Head of caudate nucleus (tissue), 42 donors: ENCODE results near the gene MXRA7.
"Not testable (repeated sequence)": the region's sequence is repeated elsewhere in the genome, so short reads cannot be mapped to it uniquely, and the experiment has no call there.

Experiments
- DNase-seq, 42 donors: peaks; one replicate each; pipeline versions ENCODE4 v3.0.0 to v3.0.0-alpha.2; 2020 to 2021; ENCODE audit warnings: mixed read lengths in 7 of 42
- intact Hi-C: fragments of 100-400 bp; cut with DNase I; formaldehyde crosslinking; loops from one replicate; pipeline ENCODE4 v1.15.0; 2022

The MXRA7 gene

DNA sequence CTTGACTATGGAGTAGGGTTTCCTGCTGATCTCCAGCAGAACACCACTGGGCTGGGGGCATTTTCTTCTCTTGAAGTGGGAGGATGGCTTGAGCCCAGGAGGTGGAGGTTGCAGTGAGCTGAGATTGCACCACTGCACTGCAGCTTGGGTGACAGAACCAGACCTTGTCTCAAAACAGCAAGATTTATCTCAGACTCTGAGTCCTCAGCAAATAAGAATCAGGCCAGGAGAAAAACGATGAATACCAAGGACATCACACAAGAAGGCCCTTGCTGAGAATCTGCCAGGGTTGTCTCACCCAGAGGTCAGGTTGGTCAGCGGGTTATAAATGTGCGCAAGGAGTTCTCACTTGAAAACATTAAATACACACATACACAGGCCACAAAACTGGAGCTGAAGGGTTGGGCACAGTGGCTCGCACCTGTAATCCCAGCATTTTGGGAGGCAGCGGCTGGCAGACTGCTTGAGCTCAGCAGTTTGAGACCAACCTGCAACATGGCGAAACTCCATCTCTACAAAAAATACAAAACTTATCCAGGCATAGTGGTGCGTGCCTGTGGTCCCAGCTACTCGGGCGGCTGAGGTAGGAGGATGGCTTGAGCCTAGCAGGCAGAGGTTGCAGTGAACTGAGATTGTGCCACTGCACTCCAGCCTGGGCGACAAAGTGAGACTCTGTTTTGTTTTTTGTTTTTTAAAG, 7.7 kb downstream of the MXRA7 start:
- peak in 1 of 42 donors; percentile 33 for DNase-seq
- intact Hi-C loops = no loop called here

DNA sequence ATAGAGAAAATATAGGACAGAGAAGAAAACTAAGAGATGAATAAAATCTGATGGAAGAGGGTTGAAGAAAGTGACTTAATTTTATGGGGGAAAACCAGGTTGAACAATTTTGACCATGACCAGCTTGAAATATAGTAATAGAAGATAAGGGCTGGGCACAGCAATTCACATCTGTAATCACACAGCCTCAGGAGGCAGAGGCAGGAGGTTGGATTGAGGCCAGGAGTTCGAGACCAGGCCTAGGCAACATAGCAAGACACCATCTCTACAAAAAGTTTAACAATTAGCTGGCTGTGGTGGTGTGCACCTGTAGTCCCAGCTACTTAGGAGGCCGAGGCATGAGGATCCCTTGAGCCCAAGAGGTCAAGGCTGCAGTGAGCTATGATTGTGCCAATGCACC, 8.7 kb downstream of the MXRA7 start:
- no peak for DNase-seq
- intact Hi-C loops = no loop called here

DNA sequence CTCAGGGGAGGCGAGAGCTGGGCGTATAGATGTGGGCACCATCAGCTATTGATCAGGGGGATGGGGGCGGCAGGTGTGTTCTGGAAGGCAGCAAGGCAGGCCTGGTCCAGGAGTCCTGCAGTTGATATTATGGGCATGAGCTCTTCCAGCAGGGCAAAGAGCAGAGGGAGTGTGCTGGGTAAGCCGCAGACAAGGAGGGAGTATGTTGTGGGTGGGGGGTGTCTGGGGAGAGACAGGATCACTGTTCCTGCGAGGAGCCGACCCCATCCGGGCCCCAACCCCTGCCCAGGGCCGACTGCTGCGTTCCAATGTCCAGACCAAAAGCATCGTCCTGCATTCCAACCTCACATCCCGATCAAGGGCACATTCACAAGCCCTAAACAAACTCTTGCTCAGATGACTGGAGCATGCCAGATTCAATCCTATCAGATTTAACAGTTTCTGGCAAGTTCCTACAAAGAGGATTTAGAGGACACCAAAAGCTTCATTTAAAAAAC, 9.2 kb downstream of the MXRA7 start:
- intact Hi-C loops = no loop called here

DNA sequence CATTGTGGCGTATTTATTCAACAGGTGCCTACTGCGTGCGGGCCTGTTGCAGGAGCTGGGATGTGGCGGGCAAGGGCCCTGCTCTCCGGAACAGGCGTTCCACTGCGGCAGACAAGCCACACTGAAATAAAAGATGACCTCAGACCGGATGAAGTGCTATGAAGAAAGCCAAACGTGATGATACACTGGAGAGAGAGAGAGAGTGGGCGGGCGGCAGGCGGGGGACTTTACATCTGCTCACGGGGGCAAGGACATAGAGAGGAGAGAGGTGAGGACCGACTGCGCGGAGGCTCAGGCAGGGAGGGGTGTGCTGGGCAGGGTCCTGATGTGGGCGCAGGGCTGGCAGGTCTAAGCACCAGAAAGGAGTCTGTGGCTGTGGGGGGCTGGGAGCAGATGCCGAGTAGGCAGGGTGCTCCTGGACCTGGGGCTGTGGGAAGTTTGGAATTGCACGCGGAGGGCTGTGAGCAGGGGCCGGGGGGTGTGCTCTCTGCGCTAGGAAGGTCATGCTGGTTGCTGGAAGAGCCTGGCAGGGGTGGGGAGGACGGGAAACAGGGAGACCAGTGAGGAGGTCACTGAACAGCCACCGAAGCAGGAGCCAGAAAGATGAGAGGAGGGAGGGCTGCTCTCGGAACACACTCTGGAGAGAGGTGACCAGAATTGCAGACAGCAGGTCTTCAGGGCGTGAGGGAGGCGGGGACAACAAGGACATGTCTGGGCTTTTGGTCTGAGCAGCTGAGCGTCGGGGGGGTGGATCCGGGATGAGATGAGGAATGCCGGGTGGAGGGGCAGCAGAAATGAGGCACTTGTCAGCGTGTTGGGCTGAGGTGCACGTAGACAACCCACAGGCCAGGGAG, 9.9 kb downstream of the MXRA7 start:
- intact Hi-C loops = no loop called here
- DNase-seq = peak in 2 of 42 donors; percentile 30 to 35

More for the DNA sequence above, 9.2 kb downstream of the MXRA7 start:
- DNase-seq = no peak

DNA sequence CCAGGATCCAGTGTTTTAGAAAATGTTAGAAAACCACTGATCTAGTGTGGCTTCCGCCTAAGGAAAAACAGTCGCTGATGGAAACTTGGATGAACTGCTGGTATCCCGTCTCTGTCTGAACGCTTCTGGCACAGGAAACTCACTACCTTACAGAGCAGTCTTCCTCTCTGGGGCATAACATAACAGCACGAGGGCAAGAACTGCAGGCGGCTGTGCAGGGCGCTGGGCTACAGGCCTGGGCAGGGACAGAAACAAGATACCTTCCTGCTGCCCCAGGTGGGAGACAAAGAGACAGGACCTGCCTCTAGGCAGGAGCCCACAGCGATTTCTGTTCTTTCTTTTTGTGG, 10.5 kb downstream of the MXRA7 start:
- DNase-seq = no peak
- intact Hi-C loops = no loop called here

DNA sequence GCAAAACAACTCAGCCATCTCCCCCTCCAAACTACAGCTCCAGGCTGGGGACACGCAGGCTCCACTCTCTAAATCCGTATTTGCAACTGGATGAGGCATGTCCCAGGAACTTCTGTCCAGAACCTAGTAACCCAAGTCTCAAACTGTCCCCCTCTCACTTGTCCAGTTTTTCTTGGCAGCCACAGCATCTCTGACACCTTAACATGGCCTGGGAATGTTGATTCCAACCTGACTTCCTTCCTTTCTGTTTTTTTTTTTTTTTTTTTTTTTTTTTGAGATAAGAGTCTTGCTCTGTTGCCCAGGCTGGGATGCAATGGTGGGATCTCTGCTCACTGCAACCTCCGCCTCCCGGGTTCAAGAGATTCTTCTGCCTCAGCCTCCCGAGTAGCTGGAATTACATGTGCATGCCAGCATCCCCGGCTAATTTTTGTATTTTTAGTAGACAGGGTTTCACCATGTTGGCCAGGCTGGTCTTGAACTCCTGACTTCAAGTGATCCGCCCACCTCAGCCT, 12.2 kb downstream of the MXRA7 start:
- intact Hi-C loops, DNase-seq: not testable (repeated sequence)

DNA sequence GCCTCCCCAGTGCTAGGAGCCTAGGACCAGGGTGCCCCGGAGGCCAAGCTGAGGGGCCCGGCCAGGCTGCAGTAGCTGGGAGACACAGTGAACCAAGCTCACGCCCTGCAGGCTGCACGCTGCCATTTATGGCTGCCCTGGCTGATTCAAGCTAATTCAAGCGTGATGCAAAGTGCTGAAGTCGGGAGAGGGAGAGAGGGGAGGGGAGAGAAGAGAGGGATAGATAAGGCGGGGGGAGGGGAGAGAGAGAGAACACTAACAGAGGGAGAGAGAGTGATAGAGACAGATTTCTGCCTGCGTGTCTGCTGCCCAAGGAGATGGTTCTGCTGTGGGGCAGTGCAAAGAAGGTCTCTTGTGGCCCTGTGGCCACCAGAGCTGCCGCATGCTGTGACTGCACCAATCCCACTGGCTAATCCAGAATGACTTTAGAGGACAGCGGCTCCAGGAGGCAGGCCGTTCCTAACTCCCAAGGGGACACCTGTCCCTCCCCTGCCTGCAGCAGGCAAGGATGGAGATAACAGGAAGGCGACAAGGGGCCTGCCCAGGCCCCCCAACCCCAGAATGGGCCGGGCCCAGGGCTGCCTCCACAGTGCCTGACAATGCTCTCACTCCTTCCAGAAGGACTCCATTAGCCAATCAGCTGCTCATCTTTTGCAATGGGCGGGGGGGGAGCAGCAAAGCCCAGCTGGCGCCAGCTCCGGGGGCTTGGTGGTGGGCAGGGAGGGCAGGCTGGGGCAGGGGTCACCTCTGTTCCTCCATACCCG, 12.9 kb downstream of the MXRA7 start:
- intact Hi-C loops = no loop called here
- peak in 11 of 42 donors; percentile 23 to 67 (median 51) for DNase-seq

DNA sequence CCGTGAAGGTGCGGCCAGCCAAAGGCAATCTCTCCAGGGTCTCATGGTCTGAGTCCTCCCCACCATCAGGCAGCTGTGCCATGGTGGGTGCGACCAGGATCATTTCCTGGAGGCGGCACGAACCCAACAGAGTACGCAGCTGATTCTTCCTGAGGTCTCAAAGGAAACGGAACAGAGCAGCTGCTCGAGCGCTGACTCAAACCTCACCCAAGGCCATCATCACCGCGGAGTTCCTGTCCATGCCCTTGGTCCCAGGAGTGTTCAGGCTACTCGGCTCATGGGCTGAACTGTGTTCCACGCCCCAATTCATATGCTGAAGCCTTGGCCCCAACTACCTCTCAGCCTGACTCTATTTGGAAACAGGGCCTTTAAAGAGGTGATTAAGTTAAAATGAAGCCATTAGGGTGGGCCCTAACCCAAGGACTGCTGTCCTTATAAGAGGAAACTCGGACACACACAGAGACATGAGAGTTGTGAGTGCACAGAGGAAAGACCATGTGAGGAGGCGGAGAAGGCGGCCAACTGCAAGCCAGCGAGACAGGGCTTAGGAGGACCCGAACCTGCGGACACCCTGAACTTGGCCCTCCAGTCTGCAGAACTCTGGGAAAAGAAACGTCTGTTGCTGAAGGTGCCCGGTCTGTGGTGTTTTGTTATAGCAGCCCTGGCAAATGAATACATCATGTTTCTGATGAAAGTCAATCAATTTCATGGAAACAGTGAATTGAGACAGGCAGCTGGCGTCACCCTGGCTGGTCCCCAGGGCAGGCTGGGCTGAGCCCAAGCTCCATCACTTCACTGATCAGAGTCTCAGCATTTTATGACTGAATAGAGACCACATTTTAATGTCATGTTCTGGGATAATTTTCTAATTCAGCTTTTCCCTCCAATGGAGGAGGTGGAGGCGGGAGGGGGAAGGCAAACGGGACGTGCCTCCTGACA, 13.7 kb downstream of the MXRA7 start:
- no peak for DNase-seq
- intact Hi-C loops = no loop called here

DNA sequence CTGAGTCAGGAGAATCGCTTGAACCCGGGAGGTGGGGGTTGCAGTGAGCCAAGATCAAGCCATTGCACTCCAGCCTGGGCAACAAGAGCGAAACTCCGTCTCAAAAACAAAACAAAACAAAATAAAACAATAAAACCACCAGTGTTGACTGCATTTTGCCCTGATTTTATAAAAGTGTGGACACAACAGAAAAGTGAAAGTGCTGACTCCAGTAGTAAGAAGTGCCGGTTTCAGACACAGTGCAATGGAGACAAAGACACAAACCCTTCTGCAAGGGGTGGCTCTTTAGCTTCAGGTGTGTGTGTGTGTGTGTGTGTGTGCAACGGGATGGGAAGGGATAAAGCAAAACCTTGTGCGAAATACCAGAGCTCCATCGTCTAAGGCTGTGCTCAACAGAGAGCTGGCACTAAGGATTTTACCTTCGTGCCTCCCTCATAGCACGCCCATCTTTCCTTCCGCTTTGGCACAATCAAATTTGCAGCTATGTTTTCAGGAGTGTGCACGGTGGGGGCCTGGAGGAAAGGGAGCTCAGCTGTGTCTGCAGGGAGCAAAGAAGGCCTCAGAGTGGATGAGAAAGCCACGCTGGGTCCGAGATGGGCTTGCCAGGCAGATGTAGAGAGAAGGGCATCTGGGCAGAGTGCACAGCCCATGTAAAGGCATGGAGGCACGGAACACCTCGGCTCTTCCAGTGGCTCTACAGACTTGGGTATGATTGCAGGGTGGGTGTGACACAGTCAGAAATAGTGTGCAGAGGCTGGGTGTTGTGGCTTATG, 15.5 kb downstream of the MXRA7 start:
- DNase-seq = peak in 6 of 42 donors; percentile 46 to 70 (median 53)
- intact Hi-C loops = no loop called here

DNA sequence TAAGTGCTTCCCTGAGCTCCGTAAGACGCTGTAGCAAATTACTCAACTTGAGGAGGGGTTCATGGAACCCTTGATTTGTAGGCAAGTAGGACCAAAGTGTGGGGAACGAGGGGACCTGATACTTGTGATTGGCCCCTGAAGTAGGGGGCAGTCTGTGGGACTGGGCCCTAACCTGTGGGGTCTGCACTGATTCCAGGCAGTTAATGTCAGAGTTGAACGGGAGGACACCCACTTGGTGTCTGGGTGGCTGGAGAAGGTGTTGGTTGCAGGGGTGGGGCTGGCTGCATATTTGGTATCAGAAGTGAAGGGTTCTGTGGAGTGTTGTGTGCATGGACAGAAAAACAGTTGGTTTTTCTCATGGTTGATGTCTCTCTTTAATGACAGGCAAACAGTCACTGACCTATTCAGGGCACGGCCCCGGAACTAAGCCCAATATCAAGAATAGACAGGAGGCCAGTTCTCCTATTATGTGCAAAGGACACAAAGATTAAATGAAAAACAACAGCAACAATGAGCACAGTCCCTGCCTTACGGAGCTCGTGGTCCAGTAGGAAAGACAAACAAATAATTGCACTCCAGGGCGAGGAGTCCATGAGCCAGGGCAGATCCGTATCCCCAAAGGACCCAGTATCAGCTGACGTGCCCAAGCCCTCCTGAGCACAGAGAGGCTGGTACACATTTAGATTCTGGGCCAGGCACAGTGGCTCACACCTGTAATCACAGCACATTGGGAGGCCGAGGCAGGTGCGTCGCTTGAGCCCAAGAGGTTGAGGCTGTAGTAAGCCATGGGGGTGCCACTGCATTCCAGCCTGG, 19.2 kb downstream of the MXRA7 start:
- no peak for DNase-seq
- intact Hi-C loops = no loop called here

DNA sequence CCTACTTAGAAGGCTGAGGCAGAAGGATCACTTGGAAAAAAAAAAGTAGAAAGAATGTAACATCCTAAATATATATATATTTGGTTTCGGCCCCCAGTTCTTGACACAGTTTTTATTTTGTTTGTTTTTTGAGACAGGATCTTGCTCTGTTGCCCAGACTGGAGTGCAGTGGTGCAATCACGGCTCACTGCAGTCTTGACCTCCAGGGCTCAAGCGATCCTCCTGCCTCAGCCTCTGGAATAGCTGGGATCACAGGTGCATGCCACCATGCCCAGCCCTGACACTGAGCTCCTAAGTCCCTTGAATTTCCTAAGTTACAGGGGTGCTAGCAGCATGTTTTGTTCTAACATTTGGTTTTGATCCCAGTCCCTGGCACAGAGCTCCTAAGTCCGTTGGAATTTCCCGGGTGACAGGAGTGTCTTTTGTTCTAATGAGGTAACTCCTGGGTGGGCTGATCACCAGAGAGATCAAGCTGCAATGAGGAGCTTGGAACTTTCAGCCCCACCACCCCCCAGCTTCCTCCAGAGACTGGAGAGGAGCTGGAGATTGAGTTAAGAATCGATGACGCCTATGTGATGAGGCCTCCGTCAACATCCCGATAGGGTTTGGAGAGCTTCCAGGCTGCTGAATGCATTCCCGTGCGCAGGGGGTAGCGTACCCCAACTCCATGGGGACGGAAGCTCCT, 20.0 kb downstream of the MXRA7 start:
- DNase-seq = peak in 1 of 42 donors; percentile 50
- intact Hi-C loops = no loop called here

DNA sequence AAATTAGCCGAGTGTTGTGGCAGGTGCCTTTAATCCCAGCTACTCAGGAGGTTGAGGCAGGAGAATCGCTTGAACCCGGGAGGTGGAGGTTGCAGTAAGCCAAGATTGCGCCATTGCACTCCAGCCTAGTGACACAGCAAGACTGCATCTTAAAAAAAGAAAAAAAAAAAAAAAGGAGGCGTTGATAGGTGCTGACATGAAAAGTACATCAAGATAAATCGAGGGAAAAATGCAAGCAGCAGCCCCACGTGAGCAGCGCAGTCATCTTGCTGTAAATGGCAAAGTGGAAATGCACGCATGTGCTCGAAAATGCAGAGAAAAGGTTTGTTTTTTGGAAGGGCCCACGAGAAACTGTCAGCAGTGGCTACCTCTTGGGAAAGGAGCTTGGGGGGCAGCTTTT, 20.9 kb downstream of the MXRA7 start:
- peak in 36 of 42 donors; percentile 47 to 87 (median 72) for DNase-seq
- intact Hi-C loops = no loop called here

DNA sequence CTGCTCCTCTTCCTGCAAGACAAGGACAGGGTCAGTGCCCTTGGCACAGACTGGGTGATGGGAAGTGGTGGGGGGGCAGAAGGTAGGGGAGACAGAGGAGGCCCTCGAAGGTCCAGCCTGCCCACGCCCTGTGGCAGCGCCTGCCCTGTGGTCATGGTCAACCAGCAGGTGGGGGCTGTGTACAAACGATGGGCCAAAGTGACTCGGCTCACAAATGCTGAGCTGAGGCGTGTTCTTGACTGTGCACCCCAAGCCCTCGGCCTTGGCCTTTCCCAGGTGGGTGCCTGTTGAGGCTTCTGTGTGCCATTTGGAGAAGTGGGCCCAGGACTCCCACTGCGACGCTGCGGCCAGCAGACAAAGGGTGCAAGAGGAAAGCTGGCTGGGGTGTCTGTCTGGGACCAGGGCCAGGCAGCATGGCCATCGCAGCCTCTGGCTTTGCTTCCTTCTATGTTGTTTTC, 22.6 kb downstream of the MXRA7 start:
- no peak for DNase-seq
- intact Hi-C loops = no loop called here

DNA sequence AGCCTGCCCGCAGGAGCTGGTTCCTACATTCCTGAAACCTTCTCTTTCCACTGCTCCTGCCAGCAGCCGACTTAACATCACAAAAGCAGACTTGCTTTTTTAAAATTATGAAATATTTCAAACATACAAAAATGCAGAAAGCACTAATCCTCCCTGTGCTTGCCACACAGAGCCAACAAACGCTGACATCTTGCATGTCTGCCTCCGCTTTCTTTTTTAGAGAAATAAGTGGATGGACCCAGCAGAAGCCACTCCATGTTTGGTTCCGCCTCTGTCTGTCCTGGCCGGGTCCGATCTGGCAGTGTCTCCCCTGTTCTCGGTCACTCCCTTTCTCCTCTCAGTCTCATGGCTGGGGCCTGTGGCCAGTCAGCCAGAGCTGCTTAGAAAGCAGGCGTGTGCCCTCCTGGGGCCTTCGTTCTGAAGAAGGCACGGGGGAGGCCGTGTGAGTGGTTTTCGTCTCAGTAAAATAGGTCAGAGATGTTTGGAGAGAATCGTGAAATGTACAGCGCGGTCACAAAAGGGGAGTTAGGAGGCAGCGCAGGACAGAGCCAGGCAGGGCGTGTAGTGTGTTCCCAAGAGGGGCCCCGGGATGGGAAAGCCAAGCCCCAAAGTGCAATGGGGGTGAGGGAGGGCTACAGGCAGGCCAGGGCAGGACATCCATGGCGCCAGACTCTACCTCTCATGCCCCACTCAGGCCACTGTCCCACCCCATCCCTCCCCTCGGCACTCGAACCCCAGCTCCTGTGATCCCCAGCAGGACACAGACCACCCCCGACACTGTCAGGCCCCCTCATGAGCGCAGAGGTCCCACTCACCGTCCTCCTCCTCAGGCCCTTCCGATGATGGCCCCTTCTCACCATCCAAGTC, 23.2 kb downstream of the MXRA7 start:
- intact Hi-C loops = no loop called here
- peak in 17 of 42 donors; percentile 36 to 77 (median 54) for DNase-seq
